SK-N-SH treated with all-trans-retinoic acid at 6 μM for 48 hours (cell line): ENCODE measurements around the gene RGPD3.

Experiments used
- ATAC-seq: fragments of 200-7000 bp; cut with Tn5 transposase; 3 replicates; pipeline ENCODE4 v1.9.1; 2020; ENCODE audit warnings: mild to moderate bottlenecking, moderate library complexity
- ARNTL ChIP-seq: fragments of 450-650 bp; formaldehyde crosslinking; IDR thresholded peaks from 2 replicates; pipeline ENCODE4 v1.5.0; 2020; ENCODE audit warnings: low read depth, mild to moderate bottlenecking, moderate library complexity, borderline replicate concordance
- BACH2 ChIP-seq: fragments of 250-450 bp; sonication (Bioruptor Pico); IDR thresholded peaks from 2 replicates; pipeline ENCODE4 v1.9.0; 2021; ENCODE audit warnings: mild to moderate bottlenecking, borderline replicate concordance
- CREB5 ChIP-seq: fragments of 250-450 bp; sonication (Bioruptor Pico); IDR thresholded peaks from 2 replicates; pipeline ENCODE4 v1.5.1; 2020; ENCODE audit warnings: low read depth, mild to moderate bottlenecking, moderate library complexity
- CSDC2 ChIP-seq: fragments of 250-450 bp; sonication (Bioruptor Pico); IDR thresholded peaks from 2 replicates; pipeline ENCODE4 v1.5.0; 2020; ENCODE audit warnings: mild to moderate bottlenecking, moderate library complexity
- CSRNP3 ChIP-seq: fragments of 250-450 bp; sonication (Bioruptor Pico); IDR thresholded peaks from 2 replicates; pipeline ENCODE4 v1.5.1; 2021; ENCODE audit warnings: mild to moderate bottlenecking, moderate library complexity
- ESRRG ChIP-seq: fragments of 250-450 bp; sonication (Bioruptor Pico); IDR thresholded peaks from 2 replicates; pipeline ENCODE4 v1.6.1; 2021; ENCODE audit warnings: mild to moderate bottlenecking
- GLIS3 ChIP-seq: fragments of 250-450 bp; sonication (Bioruptor Pico); IDR thresholded peaks from 2 replicates; pipeline ENCODE4 v1.5.0; 2020; ENCODE audit warnings: mild to moderate bottlenecking, moderate library complexity
- ISL1 ChIP-seq: fragments of 250-450 bp; sonication (Bioruptor Pico); IDR thresholded peaks from 2 replicates; pipeline ENCODE4 v2.1.2; 2022; ENCODE audit warnings: mild to moderate bottlenecking, moderate library complexity
- OSR1 ChIP-seq: fragments of 250-450 bp; sonication (Bioruptor Pico); IDR thresholded peaks from 2 replicates; pipeline ENCODE4 v1.8.0; 2022; ENCODE audit warnings: moderate library complexity, mild to moderate bottlenecking, inconsistent platforms
- PATZ1 ChIP-seq: fragments of 250-450 bp; sonication (Bioruptor Pico); IDR thresholded peaks from 2 replicates; pipeline ENCODE4 v1.8.0; 2020; ENCODE audit warnings: mild to moderate bottlenecking, moderate library complexity, borderline replicate concordance
- POU6F1 ChIP-seq: fragments of 250-450 bp; sonication (Bioruptor Pico); IDR thresholded peaks from 2 replicates; pipeline ENCODE4 v1.8.0; 2021; ENCODE audit warnings: low read depth, mild to moderate bottlenecking, moderate library complexity, borderline replicate concordance
- PPARA ChIP-seq: fragments of 250-450 bp; sonication (Bioruptor Pico); IDR thresholded peaks from 2 replicates; pipeline ENCODE4 v1.5.0; 2020; ENCODE audit warnings: mild to moderate bottlenecking, borderline replicate concordance
- RARB ChIP-seq: fragments of 250-450 bp; sonication (Bioruptor Pico); IDR thresholded peaks from 2 replicates; pipeline ENCODE4 v1.8.0; 2021; ENCODE audit warnings: mild to moderate bottlenecking, moderate library complexity
- SNAI2 ChIP-seq: fragments of 250-450 bp; sonication (Bioruptor Pico); IDR thresholded peaks from 2 replicates; pipeline ENCODE4 v1.5.0; 2020; ENCODE audit warnings: mild to moderate bottlenecking, moderate library complexity
- TCF4 ChIP-seq: fragments of 250-450 bp; sonication (Bioruptor Pico); IDR thresholded peaks from 2 replicates; pipeline ENCODE4 v1.8.0; 2021; ENCODE audit warnings: mild to moderate bottlenecking, moderate library complexity, borderline replicate concordance
- TOX ChIP-seq: fragments of 250-450 bp; sonication (Bioruptor Pico); IDR thresholded peaks from 2 replicates; pipeline ENCODE4 v1.8.0; 2021; ENCODE audit warnings: mild to moderate bottlenecking, moderate library complexity, borderline replicate concordance
- TSHZ2 ChIP-seq: fragments of 250-450 bp; sonication (Bioruptor Pico); IDR thresholded peaks from 2 replicates; pipeline ENCODE4 v1.5.0; 2020; ENCODE audit warnings: mild to moderate bottlenecking, moderate library complexity
- ZC3H10 ChIP-seq: fragments of 250-450 bp; sonication (Bioruptor Pico); IDR thresholded peaks from 2 replicates; pipeline ENCODE4 v1.5.1; 2021; ENCODE audit warnings: mild to moderate bottlenecking, moderate library complexity
- ZFP3 ChIP-seq: fragments of 250-450 bp; sonication (Bioruptor Pico); IDR thresholded peaks from 2 replicates; pipeline ENCODE4 v1.5.0; 2020; ENCODE audit warnings: mild to moderate bottlenecking, moderate library complexity
- ZFP30 ChIP-seq: fragments of 450-650 bp; formaldehyde crosslinking; IDR thresholded peaks from 2 replicates; pipeline ENCODE4 v1.5.0; 2022; ENCODE audit warnings: mild to moderate bottlenecking, moderate library complexity
- ZNF565 ChIP-seq: fragments of 450-650 bp; formaldehyde crosslinking; conservative IDR thresholded peaks from 2 replicates; pipeline ENCODE4 v1.5.0; 2020; ENCODE audit warnings: low read depth, mild to moderate bottlenecking, moderate library complexity
- ZNF70 ChIP-seq: fragments of 450-650 bp; formaldehyde crosslinking; IDR thresholded peaks from 2 replicates; pipeline ENCODE4 v1.5.0; 2020; ENCODE audit warnings: mild to moderate bottlenecking, moderate library complexity
- ZNF8 ChIP-seq: fragments of 450-650 bp; formaldehyde crosslinking; IDR thresholded peaks from 2 replicates; pipeline ENCODE4 v1.5.0; 2020; ENCODE audit warnings: mild to moderate bottlenecking, moderate library complexity

Gene RGPD3

GRCh38 chr2:106353676-106354075, 114.5 kb downstream of the RGPD3 start:
- ATAC-seq, result no peak
- no peak for TF ChIP-seq RARB (CRISPR knock-in tag)
- no peak for TF ChIP-seq ESRRG (CRISPR knock-in tag)
- TF ChIP-seq POU6F1, result no peak
- TF ChIP-seq ZNF8 (CRISPR knock-in tag), result no peak
- no peak for TF ChIP-seq OSR1

- TF ChIP-seq RARB (CRISPR knock-in tag) (no peak), ZNF565 (no peak), CSRNP3 (CRISPR knock-in tag) (no peak), TOX (CRISPR knock-in tag) (no peak)
- no peak for ATAC-seq
These were observed 117.2 kb downstream of the RGPD3 start for GRCh38 chr2:106350980-106351379.

- ATAC-seq, result no peak
- no peak for TF ChIP-seq ZNF70
These were observed 123.9 kb downstream of the RGPD3 start for GRCh38 chr2:106344302-106344701.

GRCh38 chr2:106343274-106343673, 124.9 kb downstream of the RGPD3 start:
- no peak for ATAC-seq
- TF ChIP-seq ESRRG (CRISPR knock-in tag) (no peak), ZNF70 (no peak), ZFP3 (no peak), CSDC2 (no peak), ARNTL (no peak), PATZ1 (no peak), OSR1 (no peak), TOX (CRISPR knock-in tag) (no peak), ZNF565 (no peak), ZFP30 (no peak), GLIS3 (CRISPR knock-in tag) (no peak), TSHZ2 (CRISPR knock-in tag) (no peak), BACH2 (CRISPR knock-in tag) (no peak), ISL1 (no peak)

GRCh38 chr2:106342831-106343251, 125.4 kb downstream of the RGPD3 start:
- no peak for ATAC-seq
- TF ChIP-seq ZFP3 (no peak), ZNF565 (no peak), TCF4 (CRISPR knock-in tag) (no peak), CREB5 (CRISPR knock-in tag) (no peak), BACH2 (CRISPR knock-in tag) (no peak), ISL1 (no peak), SNAI2 (CRISPR knock-in tag) (no peak), PPARA (CRISPR knock-in tag) (no peak), ZC3H10 (no peak), ZNF70 (no peak), ZFP30 (no peak), ZNF8 (CRISPR knock-in tag) (no peak), GLIS3 (CRISPR knock-in tag) (no peak), CSRNP3 (CRISPR knock-in tag) (no peak), CSDC2 (no peak), PATZ1 (no peak), TOX (CRISPR knock-in tag) (no peak)
